H1 (cell line): ENCODE data around the gene ZSCAN10. TPM values are rescaled to one million over a fixed set of nuclear protein-coding genes. Genes with fewer than 3 reads are reported as not detected.

Experiments used
- BACH1 ChIP-seq: IDR thresholded peaks from 2 replicates; pipeline ENCODE4 v1.6.1; 2012; ENCODE audit warnings: low read length, improper control_type of control experiment
- CBX8 ChIP-seq: fragments of 300-800, 300-1000 bp; sonication (generic); IDR thresholded peaks from 2 replicates; pipeline ENCODE4 v1.7.1; 2016; ENCODE audit warnings: low read depth, low read length, borderline replicate concordance
- JUND ChIP-seq: IDR thresholded peaks from 2 replicates; pipeline ENCODE4 v1.6.1; 2011; ENCODE audit warnings: mild to moderate bottlenecking, improper control_type of control experiment, low read length
- TEAD4 ChIP-seq: IDR thresholded peaks from 2 replicates; pipeline ENCODE4 v1.6.1; 2012; ENCODE audit warnings: low read depth, low read length, inconsistent platforms, mixed read lengths
- polyA plus RNA-seq, 7 experiments: library from polyadenylated mRNA; depleted of rRNA in 3 of 7; stranded (reverse) in 5 of 7; unstranded in 2 of 7; fragments of >200 nt in 5 of 7; fragments of 200-250 nt in 2 of 7; gene quantifications; 1 replicate in 5 of 7; 2 replicates in 1 of 7; 4 replicates in 1 of 7; pipeline versions ENCODE4 v1.2.1 to v1.2.3, GENCODE V29; 2011 to 2013; ENCODE audit warnings: missing spikeins in 2 of 7, mixed read lengths in 2 of 7
- total RNA-seq: library from RNA; stranded (reverse); fragmentation: NEBNext Ultra II Directional; extraction: Animal tissue kit (Norgen Biotek cat#: 25700); gene quantifications from 2 replicates; pipeline ENCODE4 v1.2.1, GENCODE V29; 2021
- TF ChIP-seq, protein P1 (sequence below): IDR thresholded peaks from 2 replicates; pipeline ENCODE4 v1.6.1; 2012; ENCODE audit warnings: inconsistent platforms

Gene ZSCAN10
- total and polyA plus RNA-seq, 2 of the 8 experiments (the other 6 are each of a cell fraction or from before 2014, with no cell fraction given), result 209 to 314 TPM

DNA sequence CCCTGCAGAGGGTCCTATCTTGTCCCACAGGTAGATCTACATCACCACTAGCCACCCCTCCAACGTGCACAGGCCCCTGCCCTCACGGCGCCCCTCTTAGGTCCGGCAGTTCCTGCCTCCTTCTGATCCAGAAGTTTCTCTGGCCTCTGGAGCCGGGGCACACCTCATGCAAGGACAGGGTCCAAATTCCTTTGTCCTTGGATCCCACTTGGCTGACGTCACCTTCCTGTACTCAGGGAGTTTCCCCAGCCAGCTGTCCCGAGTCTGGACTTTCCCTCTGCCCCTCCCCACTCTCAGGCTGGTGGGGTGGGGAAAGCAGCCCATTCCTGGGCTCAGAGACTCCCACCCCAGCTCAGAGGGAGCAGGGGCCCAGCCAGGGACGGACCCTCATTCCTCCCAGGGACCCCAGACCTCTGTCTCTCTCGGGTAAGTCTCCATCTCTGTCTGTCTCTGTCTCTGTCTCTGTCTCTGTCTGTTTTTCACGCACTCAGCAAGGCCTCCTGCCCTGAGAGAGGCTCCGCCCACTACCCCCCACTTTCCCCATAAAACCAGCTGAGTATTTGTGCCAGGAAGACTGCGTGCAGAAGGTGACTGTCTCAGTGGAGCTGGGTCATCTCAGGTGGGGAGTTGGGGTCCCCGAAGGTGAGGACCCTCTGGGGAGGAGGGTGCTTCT, 33.9 kb downstream of the ZSCAN10 start, which contains the start of gene IL32 (continued):
- TF ChIP-seq CBX8 (no peak), TEAD4 (no peak), JUND (no peak), BACH1 (no peak)
- TF ChIP-seq, protein P1, sequence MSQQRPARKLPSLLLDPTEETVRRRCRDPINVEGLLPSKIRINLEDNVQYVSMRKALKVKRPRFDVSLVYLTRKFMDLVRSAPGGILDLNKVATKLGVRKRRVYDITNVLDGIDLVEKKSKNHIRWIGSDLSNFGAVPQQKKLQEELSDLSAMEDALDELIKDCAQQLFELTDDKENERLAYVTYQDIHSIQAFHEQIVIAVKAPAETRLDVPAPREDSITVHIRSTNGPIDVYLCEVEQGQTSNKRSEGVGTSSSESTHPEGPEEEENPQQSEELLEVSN, result no peak
